ENCODE results near the gene GSTK1. TPM values are rescaled to one million over a fixed set of nuclear protein-coding genes. Genes with fewer than 3 reads are reported as not detected.

Gene GSTK1
- total and polyA plus RNA-seq, 10 of the 15 experiments (the other 5 are each of a cell fraction or from before 2014, with no cell fraction given) = 76.2 to 166 (median 127) TPM

GRCh38 chr7:143287339-143287934 is 24.2 kb downstream of the GSTK1 start:
- ChIA-PET POLR2A (interaction anchor here (0.6 to 1.5 kb wide), 4 partner anchors 8 to 446 kb away, joined by 3 to 9 read pairs (median 4); partner anchors contain the start of gene GSTK1), RAD21 (ENCODE audit: unreplicated experiment) (interaction anchor here (0.5 to 1.9 kb wide), 4 partner anchors 12 to 25 kb away, joined by 3 to 7 read pairs (median 5); partner anchors contain the start of gene GSTK1), CTCF (interaction anchor here (0.6 to 1.8 kb wide), 10 partner anchors 8 to 635 kb away, joined by 3 to 8 read pairs (median 4); partner anchors contain the start of gene GSTK1), SMC1A (ENCODE audit: uncharacterized antibody, unreplicated experiment) (interaction anchor here (0.9 to 1.2 kb wide), 4 partner anchors 8 to 47 kb away, joined by 3 to 5 read pairs (median 3); no protein-coding TSS in a partner anchor)
- Histone ChIP-seq H3K79me2 (ENCODE audit: control insufficient read depth, insufficient read depth, low read length) (peaks cover 35% of the 10 kb centered on the region), H3K36me3 (ENCODE audit: control insufficient read depth in 2 of 2, insufficient read depth in 2 of 2, low read length in 1 of 2) (peaks cover 3 to 5% of the 10 kb centered on the region in 2 experiments; a peak in 3 of 4 replicates), H4K20me1 (ENCODE audit: control insufficient read depth, insufficient read depth) (no peaks in the 10 kb centered on the region), H3K4me1 (ENCODE audit: control insufficient read depth, insufficient read depth, low read length) (peaks cover 10% of the 10 kb centered on the region), H2AFZ (ENCODE audit: control insufficient read depth, low read depth, low read length) (peak overlapping the region; percentile 93), H3K27ac (ENCODE audit: control insufficient read depth, insufficient read depth) (no peak overlapping the region), H3K4me3 (peak overlapping the region; percentile 47; the same call in 1 of the 2 replicates), H3K9ac (ENCODE audit: control insufficient read depth, insufficient read depth, low read length) (no peak overlapping the region), H3K4me2 (ENCODE audit: control insufficient read depth, insufficient read depth) (peak overlapping the region; percentile 72; the same call in 1 of the 2 replicates), H3K9me3 (replicated peaks; ENCODE audit: control insufficient read depth, insufficient read depth, low read length) (no peaks in the 10 kb centered on the region; the same call in 2 of the 3 replicates), H3K27me3 (replicated peaks in 1 of 2; ENCODE audit: control insufficient read depth in 2 of 2, insufficient read depth in 2 of 2, low read length in 1 of 2) (no peaks in the 10 kb centered on the region)
- DNase-seq (ENCODE audit: low read depth, low spot score) (no peak), ATAC-seq (no peak), FAIRE-seq (no peak)
- intact Hi-C loops (cut with micrococcal nuclease; ENCODE audit: unreplicated experiment) (no loop called here), in situ Hi-C loops (cut with MboI) (no loop called here)
- TSS peak; percentile 89 for BruUV-seq (replicated peaks)
- TF ChIP-seq, protein P1, sequence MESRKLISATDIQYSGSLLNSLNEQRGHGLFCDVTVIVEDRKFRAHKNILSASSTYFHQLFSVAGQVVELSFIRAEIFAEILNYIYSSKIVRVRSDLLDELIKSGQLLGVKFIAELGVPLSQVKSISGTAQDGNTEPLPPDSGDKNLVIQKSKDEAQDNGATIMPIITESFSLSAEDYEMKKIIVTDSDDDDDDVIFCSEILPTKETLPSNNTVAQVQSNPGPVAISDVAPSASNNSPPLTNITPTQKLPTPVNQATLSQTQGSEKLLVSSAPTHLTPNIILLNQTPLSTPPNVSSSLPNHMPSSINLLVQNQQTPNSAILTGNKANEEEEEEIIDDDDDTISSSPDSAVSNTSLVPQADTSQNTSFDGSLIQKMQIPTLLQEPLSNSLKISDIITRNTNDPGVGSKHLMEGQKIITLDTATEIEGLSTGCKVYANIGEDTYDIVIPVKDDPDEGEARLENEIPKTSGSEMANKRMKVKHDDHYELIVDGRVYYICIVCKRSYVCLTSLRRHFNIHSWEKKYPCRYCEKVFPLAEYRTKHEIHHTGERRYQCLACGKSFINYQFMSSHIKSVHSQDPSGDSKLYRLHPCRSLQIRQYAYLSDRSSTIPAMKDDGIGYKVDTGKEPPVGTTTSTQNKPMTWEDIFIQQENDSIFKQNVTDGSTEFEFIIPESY (IDR thresholded peaks at IDR 0.05) = peak; percentile 95
- TF ChIP-seq STAT1 (conservative IDR thresholded peaks at IDR 0.05) = 0 out of 2 replicates have a peak, but pooled peaks have one; percentile 61
- TF ChIP-seq SMAD1 (IDR thresholded peaks at IDR 0.05; ENCODE audit: low read depth, partially characterized antibody) = no peak
- 93% methylated on average over 17 of the region's 17 CpGs for WGBS (ENCODE audit: insufficient coverage, insufficient replicate concordance, low lambda C conversion rate, missing lambda C conversion rate)
